H9 (cell line): ENCODE measurements around the gene RBKS. TPM values are rescaled to one million over a fixed set of nuclear protein-coding genes. Genes with fewer than 3 reads are reported as not detected.

Experiments used
- DNase-seq: peaks from one replicate; pipeline ENCODE4 v3.0.0-alpha.2; 2017
- H2AFZ ChIP-seq: one replicate; pipeline ENCODE4 v1.6.1; 2013; ENCODE audit warnings: mild to moderate bottlenecking, low read length, control low read depth, moderate library complexity
- H2AK5ac ChIP-seq: 2 replicates; pipeline ENCODE4 v1.6.1; 2013; ENCODE audit warnings: low read length, control low read depth, mixed read lengths; ENCODE audit not compliant: insufficient read length
- H2BK120ac ChIP-seq: one replicate; pipeline ENCODE4 v1.6.1; 2013; ENCODE audit warnings: low read depth, mild to moderate bottlenecking, low read length, control low read depth, inconsistent platforms; ENCODE audit not compliant: poor library complexity, severe bottlenecking
- H2BK12ac ChIP-seq: 2 replicates; pipeline ENCODE4 v1.6.1; 2013; ENCODE audit warnings: low read length, control low read depth, mixed read lengths, low read depth; ENCODE audit not compliant: insufficient read length
- H2BK15ac ChIP-seq: 2 replicates; pipeline ENCODE4 v1.6.1; 2013; ENCODE audit warnings: low read depth, low read length, control low read depth
- H2BK20ac ChIP-seq: one replicate; pipeline ENCODE4 v1.6.1; 2013; ENCODE audit warnings: low read depth, mild to moderate bottlenecking, low read length, control low read depth, inconsistent platforms; ENCODE audit not compliant: poor library complexity, severe bottlenecking
- H2BK5ac ChIP-seq: 2 replicates; pipeline ENCODE4 v1.6.1; 2013; ENCODE audit warnings: low read length, control low read depth, mixed read lengths; ENCODE audit not compliant: insufficient read length
- H3K14ac ChIP-seq: 2 replicates; pipeline ENCODE4 v1.6.1; 2013; ENCODE audit warnings: low read length, control low read depth; ENCODE audit not compliant: insufficient read depth
- H3K18ac ChIP-seq: 2 replicates; pipeline ENCODE4 v1.6.1; 2013; ENCODE audit warnings: low read depth, mild to moderate bottlenecking, mixed read lengths, low read length, control low read depth; ENCODE audit not compliant: insufficient read length
- H3K23ac ChIP-seq: 2 replicates; pipeline ENCODE4 v1.6.1; 2013; ENCODE audit warnings: low read length, control low read depth, mixed read lengths, low read depth; ENCODE audit not compliant: insufficient read length
- H3K23me2 ChIP-seq: 2 replicates; pipeline ENCODE4 v1.6.1; 2013; ENCODE audit warnings: low read depth, mild to moderate bottlenecking, mixed read lengths, low read length, control low read depth; ENCODE audit not compliant: insufficient read length, poor library complexity, severe bottlenecking
- H3K27ac ChIP-seq: 2 replicates; pipeline ENCODE4 v1.5.1; 2013; ENCODE audit warnings: low read length, control low read depth, mixed read lengths, low read depth; ENCODE audit not compliant: insufficient read length
- H3K27me3 ChIP-seq: 2 replicates; pipeline ENCODE4 v1.6.1; 2013; ENCODE audit warnings: low read length, control low read depth, inconsistent platforms; ENCODE audit not compliant: insufficient read depth
- H3K4ac ChIP-seq: 2 replicates; pipeline ENCODE4 v1.6.1; 2013; ENCODE audit warnings: low read depth, mild to moderate bottlenecking, control low read depth, inconsistent platforms, low read length, moderate library complexity
- H3K4me1 ChIP-seq: 2 replicates; pipeline ENCODE4 v1.6.1; 2013; ENCODE audit warnings: low read length, control low read depth, inconsistent platforms; ENCODE audit not compliant: insufficient read depth
- H3K4me2 ChIP-seq: 2 replicates; pipeline ENCODE4 v1.6.1; 2013; ENCODE audit warnings: low read length, control low read depth, mixed read lengths; ENCODE audit not compliant: insufficient read length, insufficient read depth
- H3K56ac ChIP-seq: 2 replicates; pipeline ENCODE4 v1.6.1; 2013; ENCODE audit warnings: low read depth, mild to moderate bottlenecking, mixed read lengths, low read length, control low read depth; ENCODE audit not compliant: insufficient read length
- H3K79me1 ChIP-seq: 2 replicates; pipeline ENCODE4 v1.6.1; 2013; ENCODE audit warnings: low read depth, mild to moderate bottlenecking, moderate library complexity, low read length, control low read depth, inconsistent platforms; ENCODE audit not compliant: insufficient read depth, poor library complexity, severe bottlenecking
- H3K79me2 ChIP-seq: 2 replicates; pipeline ENCODE4 v1.6.1; 2013; ENCODE audit warnings: low read length, control low read depth, inconsistent platforms; ENCODE audit not compliant: insufficient read depth
- H3K9ac ChIP-seq: 2 replicates; pipeline ENCODE4 v1.6.1; 2013; ENCODE audit warnings: low read length, control low read depth, mixed read lengths; ENCODE audit not compliant: insufficient read length; ENCODE audit errors: extremely low read depth
- H3K9me3 ChIP-seq: one replicate; pipeline ENCODE4 v1.6.1; 2013; ENCODE audit warnings: low read depth, low read length, inconsistent platforms; ENCODE audit not compliant: control insufficient read depth
- H3T11ph ChIP-seq: one replicate; pipeline ENCODE4 v1.6.1; 2013; ENCODE audit warnings: mild to moderate bottlenecking, low read length, control low read depth, inconsistent platforms
- H4K20me1 ChIP-seq: one replicate; pipeline ENCODE4 v1.6.1; 2013; ENCODE audit not compliant: control insufficient read depth, insufficient read length, insufficient read depth
- H4K5ac ChIP-seq: 2 replicates; pipeline ENCODE4 v1.6.1; 2013; ENCODE audit warnings: low read depth, mild to moderate bottlenecking, mixed read lengths, low read length, control low read depth; ENCODE audit not compliant: insufficient read length
- H4K8ac ChIP-seq: replicated peaks from 2 replicates; pipeline ENCODE4 v1.6.1; 2013; ENCODE audit warnings: low read length, control low read depth, mixed read lengths, low read depth; ENCODE audit not compliant: insufficient read length
- H4K91ac ChIP-seq: 2 replicates; pipeline ENCODE4 v1.6.1; 2013; ENCODE audit warnings: low read depth, mild to moderate bottlenecking, moderate library complexity, mixed read lengths, low read length, control low read depth; ENCODE audit not compliant: insufficient read length
- H3K27ac Mint-ChIP-seq, 3 experiments: 2 replicates in 2 of 3; 3 replicates in 1 of 3; pipeline ENCODE4 v1.8.0; 2020 to 2021; ENCODE audit warnings: mixed read lengths in 3 of 3, mild to moderate bottlenecking in 1 of 3, moderate library complexity in 1 of 3
- H3K27me3 Mint-ChIP-seq: 2 replicates; pipeline ENCODE4 v1.8.0; 2021; ENCODE audit warnings: low read depth, mild to moderate bottlenecking, moderate library complexity, mixed read lengths
- H3K36me3 Mint-ChIP-seq, 3 experiments: 2 replicates in 2 of 3; 3 replicates in 1 of 3; pipeline ENCODE4 v1.8.0; 2020 to 2021; ENCODE audit warnings: low read depth in 3 of 3, mixed read lengths in 3 of 3; ENCODE audit not compliant: insufficient read depth in 1 of 3
- H3K4me1 Mint-ChIP-seq, 2 experiments: 2 replicates each; pipeline ENCODE4 v1.8.0; 2020; ENCODE audit warnings: mixed read lengths in 2 of 2
- H3K4me3 Mint-ChIP-seq, 2 experiments: 2 replicates in 1 of 2; 3 replicates in 1 of 2; pipeline ENCODE4 v1.8.0; 2020 to 2021; ENCODE audit warnings: mild to moderate bottlenecking in 2 of 2, mixed read lengths in 2 of 2, moderate library complexity in 1 of 2
- H3K9me3 Mint-ChIP-seq, 2 experiments: 2 replicates in 1 of 2; 3 replicates in 1 of 2; pipeline ENCODE4 v1.8.0; 2020; ENCODE audit warnings: mild to moderate bottlenecking in 2 of 2, mixed read lengths in 2 of 2, moderate library complexity in 1 of 2
- CTCF ChIP-seq: fragments of 200-600 bp; sonication (generic); conservative IDR thresholded peaks from 3 replicates; pipeline ENCODE4 v1.8.0; 2021; ENCODE audit warnings: antibody characterized with exemption, mild to moderate bottlenecking
- WGBS: extraction: QIAGEN DNeasy Blood & Tissue Kit; methylation state at CpG from one replicate; pipeline ENCODE4 v1.1.7; 2013; ENCODE audit warnings: missing lambda C conversion rate, low lambda C conversion rate, mixed read lengths; ENCODE audit not compliant: insufficient read length; ENCODE audit errors: extremely low coverage; 5-methylcytosine and 5-hydroxymethylcytosine counted together
- total RNA-seq: library from RNA; stranded (reverse); gene quantifications from 2 replicates; pipeline ENCODE4 v1.2.1, GENCODE V29; 2021

The RBKS gene
- total RNA-seq, 1 experiment from 2014 or later: 2.3 TPM

- Histone ChIP-seq H4K5ac (no peak overlapping the region), H3K79me1 (no peaks in the 10 kb centered on the region), H3K23me2 (no peaks in the 10 kb centered on the region), H4K20me1 (no peaks in the 10 kb centered on the region), H3K23ac (no peak overlapping the region), H3T11ph (no peak overlapping the region), H2BK15ac (no peak overlapping the region), H2AK5ac (no peak overlapping the region), H4K8ac (no peak overlapping the region), H2BK5ac (no peak overlapping the region), H2BK120ac (no peak overlapping the region), H3K27me3 (no peaks in the 10 kb centered on the region), H3K79me2 (0 out of 2 replicates have a peak, but pooled peaks cover 2% of the 10 kb centered on the region), H3K14ac (no peak overlapping the region), H3K9me3 (no peaks in the 10 kb centered on the region), H3K4me1 (no peaks in the 10 kb centered on the region), H3K9ac (no peak overlapping the region), H3K4me2 (no peak overlapping the region), H3K56ac (no peak overlapping the region), H2BK20ac (no peak overlapping the region), H2BK12ac (no peak overlapping the region), H3K27ac (no peak overlapping the region), H3K4ac (no peak overlapping the region), H3K18ac (no peak overlapping the region), H4K91ac (no peak overlapping the region), H2AFZ (no peak overlapping the region)
- no peak for TF ChIP-seq CTCF
- Mint-ChIP-seq H3K4me1 (peaks cover 8% of the 10 kb centered on the region in 2 experiments), H3K27me3 (no peaks in the 10 kb centered on the region), H3K27ac (no peak overlapping the region), H3K4me3 (no peak overlapping the region), H3K9me3 (no peaks in the 10 kb centered on the region), H3K36me3 (peaks cover 0 to 2% (median 0%) of the 10 kb centered on the region in 3 experiments; a peak in 1 of 7 replicates)
- DNase-seq: no peak
- no CpG with 5 or more reads among the region's 2 CpGs for WGBS
Observed at GRCh38 chr2:27903018-27903417, 12.8 kb upstream of the RBKS start.
